Measurements from ENCODE around the gene TTYH3.
"Not testable (repeated sequence)": the region's sequence is repeated elsewhere in the genome, so short reads cannot be mapped to it uniquely, and the experiment has no call there.

TTYH3 gene, protein sequence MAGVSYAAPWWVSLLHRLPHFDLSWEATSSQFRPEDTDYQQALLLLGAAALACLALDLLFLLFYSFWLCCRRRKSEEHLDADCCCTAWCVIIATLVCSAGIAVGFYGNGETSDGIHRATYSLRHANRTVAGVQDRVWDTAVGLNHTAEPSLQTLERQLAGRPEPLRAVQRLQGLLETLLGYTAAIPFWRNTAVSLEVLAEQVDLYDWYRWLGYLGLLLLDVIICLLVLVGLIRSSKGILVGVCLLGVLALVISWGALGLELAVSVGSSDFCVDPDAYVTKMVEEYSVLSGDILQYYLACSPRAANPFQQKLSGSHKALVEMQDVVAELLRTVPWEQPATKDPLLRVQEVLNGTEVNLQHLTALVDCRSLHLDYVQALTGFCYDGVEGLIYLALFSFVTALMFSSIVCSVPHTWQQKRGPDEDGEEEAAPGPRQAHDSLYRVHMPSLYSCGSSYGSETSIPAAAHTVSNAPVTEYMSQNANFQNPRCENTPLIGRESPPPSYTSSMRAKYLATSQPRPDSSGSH

DNA sequence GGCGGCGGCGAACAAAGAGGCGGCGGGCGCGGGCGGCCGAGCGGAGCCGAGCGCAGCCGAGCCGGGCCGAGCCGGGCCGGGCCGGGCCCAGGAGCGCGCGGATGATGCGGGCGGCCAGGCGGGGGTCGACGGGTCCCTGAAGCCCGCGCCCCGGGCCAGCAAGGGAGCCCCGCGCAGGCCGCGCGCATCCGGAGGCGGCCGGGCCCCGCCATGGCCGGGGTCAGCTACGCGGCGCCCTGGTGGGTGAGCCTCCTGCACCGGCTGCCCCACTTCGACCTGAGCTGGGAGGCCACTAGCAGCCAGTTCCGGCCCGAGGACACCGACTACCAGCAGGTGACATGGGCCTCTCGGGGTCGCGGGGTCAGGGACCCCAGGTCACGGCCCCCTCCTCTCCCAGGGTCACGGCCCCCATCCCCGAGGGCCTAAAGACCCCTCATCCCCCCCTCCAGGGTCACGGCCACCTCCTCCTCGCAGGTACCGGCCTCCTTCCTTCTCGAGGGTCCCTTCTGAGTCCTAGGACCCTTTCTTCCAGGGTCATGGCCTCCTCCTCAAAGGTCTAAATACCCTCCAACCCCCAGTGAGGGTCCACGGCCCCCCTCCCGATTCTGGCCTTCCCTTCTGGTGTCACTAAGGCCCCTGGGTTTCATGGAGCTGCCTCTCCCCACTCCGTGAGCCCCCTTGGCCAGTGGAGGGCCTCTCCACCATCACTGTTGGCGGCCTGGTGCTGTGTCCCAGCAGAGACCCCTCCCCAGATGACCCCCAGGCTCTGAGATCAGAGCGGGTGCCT, at the start of gene TTYH3:
TSS of gene TTYH3 (plus strand) at position 41 of the 787 bp plus-strand sequence. CDS start at position 211, 170 bp downstream.
- no peak for DNase-seq

GRCh38 chr7:2582006-2582735, 49.6 kb upstream of the TTYH3 start:
- no peak for DNase-seq

DNA sequence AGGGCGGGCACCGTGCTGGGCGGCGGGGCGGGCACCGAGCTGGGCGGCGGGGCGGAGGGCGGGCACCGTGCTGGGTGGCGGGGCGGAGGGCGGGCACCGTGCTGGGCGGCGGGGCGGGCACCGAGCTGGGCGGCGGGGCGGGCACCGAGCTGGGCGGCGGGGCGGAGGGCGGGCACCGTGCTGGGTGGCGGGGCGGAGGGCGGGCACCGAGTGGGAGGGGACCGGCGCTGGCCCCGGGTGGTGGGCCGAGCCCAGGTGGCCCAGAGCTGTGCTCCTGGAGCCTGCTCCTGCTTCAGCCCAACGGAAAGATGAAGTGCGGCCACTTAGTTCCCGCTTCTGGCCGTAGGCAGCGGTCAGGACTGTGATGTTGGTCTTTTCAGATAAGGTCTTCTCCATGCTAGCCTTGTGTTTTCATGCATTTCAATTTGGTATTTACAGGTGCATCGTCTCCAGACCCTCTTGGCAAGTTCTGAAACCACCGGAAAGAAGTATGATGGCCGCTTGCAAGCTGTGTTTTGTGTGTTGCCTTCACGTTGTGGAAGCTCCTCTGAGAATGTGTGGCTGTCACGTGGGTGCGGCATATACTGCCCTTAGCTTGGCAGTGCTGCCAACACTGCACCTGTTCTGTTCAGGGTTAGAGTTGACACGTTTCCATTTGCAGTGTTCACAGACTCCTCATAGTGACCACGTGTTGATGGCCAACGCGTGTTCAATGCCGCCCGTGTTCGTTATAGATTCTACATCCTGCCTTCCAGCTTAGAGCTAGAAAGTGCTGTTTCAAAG, 47.8 kb upstream of the TTYH3 start:
- DNase-seq: no peak

GRCh38 chr7:2585446-2585845, 46.3 kb upstream of the TTYH3 start:
- no peak for DNase-seq

DNA sequence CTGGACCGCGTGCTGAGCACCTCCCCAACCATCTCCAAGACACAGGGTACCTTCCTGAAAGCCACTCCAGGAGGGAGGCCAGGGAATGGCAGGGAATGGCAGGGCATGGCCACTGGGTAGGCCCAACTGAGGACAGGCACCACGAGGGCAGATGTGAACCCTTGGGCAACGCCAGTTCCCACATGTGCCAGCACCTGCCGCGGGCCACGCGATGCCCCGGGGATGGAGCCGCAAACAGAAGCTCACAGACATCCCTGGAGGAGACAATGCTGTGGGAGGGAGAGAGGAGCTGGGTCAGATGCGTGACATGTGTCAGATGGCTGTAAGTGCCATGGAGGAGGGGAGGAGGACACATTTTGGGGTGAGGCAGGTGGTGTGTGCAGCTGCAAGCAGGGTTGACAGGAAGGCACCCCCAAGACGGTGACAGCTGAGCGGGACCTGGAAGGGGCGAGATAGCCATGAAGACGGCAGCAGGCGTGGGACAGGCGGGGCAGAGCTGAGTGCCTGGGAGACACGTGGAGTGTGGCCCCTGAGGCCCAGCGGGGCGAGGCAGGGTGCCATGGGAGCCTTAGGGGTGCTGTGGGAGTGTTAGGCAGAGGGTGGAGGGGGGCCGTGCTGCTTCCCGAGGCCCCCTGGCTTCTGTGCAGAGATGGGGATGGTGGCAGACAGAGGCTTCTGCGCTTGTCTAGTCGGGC, 45.3 kb upstream of the TTYH3 start:
- DNase-seq: no peak

DNA sequence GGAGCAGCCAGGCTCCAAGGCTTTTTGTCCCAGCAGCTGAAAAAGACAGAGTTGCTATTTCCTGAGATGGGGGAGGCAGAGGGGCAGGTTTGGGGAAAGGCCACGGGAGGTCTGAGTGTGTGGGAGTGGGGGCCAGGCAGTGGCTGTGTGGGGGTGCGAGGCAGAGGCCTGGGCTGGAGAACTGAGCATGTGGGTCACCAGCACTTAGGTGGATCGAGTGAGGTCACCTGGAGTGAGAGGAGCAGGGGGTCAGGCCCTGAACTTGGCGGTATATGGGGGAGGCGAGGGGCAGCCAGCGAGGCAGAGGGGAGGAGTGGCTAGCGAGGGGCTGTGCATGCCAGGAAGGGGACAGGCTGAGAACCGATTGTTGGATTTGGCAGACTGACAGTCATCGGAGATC, 44.7 kb upstream of the TTYH3 start:
- no peak for DNase-seq

- no peak for DNase-seq
These were observed 44.0 kb upstream of the TTYH3 start for GRCh38 chr7:2587778-2588177.

- DNase-seq: no peak
These were observed 42.4 kb upstream of the TTYH3 start for GRCh38 chr7:2589341-2589740.

DNA sequence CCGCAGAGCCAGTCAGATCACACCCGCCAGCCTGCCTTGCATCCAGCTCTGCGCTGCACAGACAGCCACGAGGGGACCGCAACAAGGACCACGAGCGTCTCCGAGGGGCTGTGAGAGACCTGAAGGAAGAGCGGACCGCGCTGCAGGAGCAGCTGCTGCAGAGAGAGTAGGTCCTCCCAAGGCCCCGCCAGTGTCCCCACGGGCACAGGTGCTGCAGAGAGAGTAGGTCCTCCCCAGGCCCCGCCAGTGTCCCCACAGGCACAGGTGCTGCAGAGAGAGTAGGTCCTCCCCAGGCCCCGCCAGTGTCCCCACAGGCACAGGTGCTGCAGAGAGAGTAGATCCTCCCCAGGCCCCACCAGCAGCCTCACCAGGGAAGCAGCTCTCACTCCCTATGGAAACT, 41.8 kb upstream of the TTYH3 start:
- not testable (repeated sequence) for DNase-seq

DNA sequence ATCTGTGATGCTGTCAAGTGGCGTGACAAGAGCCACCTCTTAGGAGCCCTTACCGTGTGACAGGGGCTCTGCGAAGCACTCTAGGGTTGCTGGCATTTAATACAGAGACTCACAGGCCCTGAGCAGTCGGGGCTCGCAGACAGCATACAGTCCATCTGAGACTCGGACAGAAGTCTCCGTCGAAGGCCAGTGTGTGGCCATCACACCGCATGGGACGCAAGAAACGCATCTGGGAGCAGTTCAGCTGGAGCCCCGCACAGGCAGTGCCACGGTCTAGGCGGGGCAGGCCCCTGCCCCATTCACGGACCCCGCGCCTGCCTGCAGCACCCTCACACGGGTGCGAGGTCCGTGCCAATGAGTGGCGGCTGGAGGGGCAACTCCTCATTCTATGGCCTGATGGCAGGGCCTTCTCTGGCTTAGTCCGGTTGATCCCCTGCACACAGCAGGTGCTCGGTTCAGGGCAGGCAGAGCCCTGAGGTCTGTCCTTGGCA, 39.4 kb upstream of the TTYH3 start:
- no peak for DNase-seq

- DNase-seq: no peak
These were observed 38.6 kb upstream of the TTYH3 start for GRCh38 chr7:2593036-2593727.

DNA sequence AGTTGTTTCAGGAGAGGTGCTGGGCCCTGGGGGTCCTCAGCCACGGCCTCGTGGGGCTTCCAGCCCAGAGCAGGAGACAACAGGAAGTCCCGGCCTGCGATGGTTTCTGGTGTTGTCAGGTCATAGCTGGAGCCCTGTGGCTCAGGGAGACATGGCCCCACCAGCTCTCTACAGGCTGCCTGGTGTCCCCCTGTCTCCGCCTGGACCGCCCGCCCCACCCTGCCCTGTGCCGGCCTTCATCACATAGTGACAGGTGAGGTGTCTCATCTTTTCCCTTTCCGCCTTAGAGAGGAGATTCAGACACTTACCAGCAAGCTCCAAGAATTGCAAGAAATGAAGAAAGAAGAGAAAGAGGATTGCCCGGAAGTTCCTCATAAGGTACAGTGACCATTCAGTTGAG, 37.2 kb upstream of the TTYH3 start:
- DNase-seq: no peak

DNA sequence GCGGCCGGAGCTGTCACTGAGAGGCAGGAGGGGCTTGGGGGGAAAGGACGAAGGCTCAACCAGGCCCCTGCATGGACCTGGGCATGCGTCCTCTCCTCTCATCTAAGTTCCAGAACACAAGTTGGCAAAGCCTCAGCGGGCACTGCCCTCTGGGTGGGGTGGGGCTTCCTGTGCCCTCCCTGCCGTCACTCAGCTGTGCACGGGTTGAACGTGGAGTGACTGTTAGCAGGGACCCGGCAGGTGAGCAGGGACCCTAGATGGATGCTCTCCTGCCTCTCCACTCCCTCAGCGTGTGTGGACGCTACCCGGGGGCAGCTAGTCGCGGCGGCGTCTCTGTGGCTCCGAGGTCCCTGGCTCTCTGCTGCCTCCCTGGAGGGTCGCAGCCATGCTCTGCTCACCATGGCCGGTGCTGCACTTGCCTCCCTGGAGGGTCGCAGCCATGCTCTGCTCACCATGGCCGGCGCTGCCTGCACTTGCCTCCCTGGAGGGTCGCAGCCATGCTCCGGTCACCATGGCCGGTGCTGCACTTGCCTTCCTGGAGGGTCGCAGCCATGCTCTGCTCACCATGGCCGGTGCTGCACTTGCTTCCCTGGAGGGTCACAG, 36.4 kb upstream of the TTYH3 start:
- DNase-seq: no peak

GRCh38 chr7:2596464-2597272, 35.1 kb upstream of the TTYH3 start:
- no peak for DNase-seq

- no peak for DNase-seq
These were observed 34.5 kb upstream of the TTYH3 start for GRCh38 chr7:2597273-2597640.

GRCh38 chr7:2598154-2598823, 33.5 kb upstream of the TTYH3 start:
- DNase-seq: no peak

DNA sequence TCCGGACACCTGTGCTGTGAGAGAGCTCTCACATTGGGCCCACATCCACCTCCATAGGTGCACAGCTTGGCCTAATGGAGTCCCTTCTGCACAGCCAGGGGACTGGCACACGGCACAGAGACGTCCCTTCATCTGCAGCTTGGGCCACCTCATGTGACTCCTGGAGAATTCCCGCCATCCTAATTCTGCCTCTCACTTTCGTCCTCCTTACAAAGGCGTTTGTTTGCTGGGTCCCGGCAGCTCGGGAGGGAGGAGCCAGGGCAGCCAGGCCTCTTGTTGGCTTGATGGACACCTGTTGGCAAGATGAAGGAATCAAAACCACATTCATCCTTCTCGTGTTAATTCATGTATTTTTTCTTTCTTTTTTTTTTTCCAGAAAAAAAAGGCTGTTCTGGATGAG, 30.7 kb upstream of the TTYH3 start:
- DNase-seq: no peak

DNA sequence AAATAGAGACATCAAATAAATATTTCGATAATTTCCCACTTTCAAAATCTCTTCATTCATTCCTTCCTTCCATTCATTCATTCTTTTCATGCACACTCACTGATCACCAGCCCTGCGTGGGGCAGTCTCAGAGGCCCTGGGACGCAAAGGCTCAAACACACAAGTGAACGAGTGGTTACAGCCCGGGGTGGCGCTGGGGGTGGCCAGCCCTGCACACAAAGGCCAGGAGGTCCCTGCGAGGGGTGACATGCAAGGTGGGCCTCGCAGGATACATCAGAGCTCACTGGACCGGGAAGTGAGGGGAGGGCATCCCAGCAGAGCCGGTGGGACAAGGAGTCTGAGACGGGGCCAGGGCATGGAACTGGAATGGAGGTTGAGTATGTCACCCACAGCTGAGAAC, 29.9 kb upstream of the TTYH3 start:
- DNase-seq: no peak

GRCh38 chr7:2602406-2603043, 29.3 kb upstream of the TTYH3 start:
- DNase-seq: peak; percentile 39

All from NCI-H2029 (cell line).